Measurements from ENCODE around the gene HCRTR2. TPM values are rescaled to one million over a fixed set of nuclear protein-coding genes. Genes with fewer than 3 reads are reported as not detected.

The HCRTR2 gene
- total RNA-seq, 4 donors from 2014 or later, result 0.21 TPM; not detected in 3

DNA sequence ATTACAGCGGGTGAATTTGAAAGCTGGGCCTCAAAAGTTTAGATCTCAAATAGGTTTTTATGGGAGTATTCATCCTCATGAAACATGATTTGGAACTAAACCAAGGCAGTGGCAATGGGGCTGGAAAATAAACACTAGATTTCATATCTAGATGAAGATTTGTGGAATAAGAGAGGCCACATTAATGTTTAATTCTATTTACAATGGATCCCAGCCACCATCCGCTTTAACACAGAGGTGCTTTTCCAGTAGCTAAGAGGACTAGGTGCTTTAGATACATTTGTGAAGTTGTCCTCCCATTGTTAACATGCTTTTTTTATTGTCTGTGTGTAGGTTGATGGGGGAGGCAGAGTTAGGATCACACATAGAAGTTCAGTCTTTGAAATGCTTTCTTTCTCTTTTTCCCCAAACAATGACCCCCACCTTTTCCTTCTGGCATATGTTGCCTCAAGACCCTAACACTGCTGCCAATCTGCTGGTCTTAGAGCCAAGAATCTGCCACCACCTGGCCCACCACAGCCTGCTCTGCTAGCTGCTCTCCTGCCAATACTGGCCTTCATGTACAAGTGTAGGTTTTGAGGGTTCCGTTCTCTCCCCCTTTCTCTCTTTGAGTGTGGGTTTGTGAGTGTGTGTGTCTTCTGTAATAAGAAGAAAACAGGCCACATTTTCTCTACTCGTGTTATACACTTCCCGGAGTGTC is 125.1 kb downstream of the HCRTR2 start:
- H3K4me1 ChIP-seq, result no peaks in the 10 kb centered on the region
- H3K9me3 ChIP-seq, result no peaks in the 10 kb centered on the region
- intact Hi-C loops (cut with DNase I; ENCODE audit: low total_unique reads), result no loop called here
- no peak overlapping the region for H3K4me3 ChIP-seq
- no peaks in the 10 kb centered on the region for H3K36me3 ChIP-seq
- no peak for DNase-seq
- TF ChIP-seq, protein P1, sequence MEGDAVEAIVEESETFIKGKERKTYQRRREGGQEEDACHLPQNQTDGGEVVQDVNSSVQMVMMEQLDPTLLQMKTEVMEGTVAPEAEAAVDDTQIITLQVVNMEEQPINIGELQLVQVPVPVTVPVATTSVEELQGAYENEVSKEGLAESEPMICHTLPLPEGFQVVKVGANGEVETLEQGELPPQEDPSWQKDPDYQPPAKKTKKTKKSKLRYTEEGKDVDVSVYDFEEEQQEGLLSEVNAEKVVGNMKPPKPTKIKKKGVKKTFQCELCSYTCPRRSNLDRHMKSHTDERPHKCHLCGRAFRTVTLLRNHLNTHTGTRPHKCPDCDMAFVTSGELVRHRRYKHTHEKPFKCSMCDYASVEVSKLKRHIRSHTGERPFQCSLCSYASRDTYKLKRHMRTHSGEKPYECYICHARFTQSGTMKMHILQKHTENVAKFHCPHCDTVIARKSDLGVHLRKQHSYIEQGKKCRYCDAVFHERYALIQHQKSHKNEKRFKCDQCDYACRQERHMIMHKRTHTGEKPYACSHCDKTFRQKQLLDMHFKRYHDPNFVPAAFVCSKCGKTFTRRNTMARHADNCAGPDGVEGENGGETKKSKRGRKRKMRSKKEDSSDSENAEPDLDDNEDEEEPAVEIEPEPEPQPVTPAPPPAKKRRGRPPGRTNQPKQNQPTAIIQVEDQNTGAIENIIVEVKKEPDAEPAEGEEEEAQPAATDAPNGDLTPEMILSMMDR (IDR thresholded peaks at IDR 0.05), result no peak
- no peak for TF ChIP-seq POLR2A (IDR thresholded peaks at IDR 0.05)
- H3K27me3 ChIP-seq, result no peaks in the 10 kb centered on the region
- H3K27ac ChIP-seq, result no peak overlapping the region

DNA sequence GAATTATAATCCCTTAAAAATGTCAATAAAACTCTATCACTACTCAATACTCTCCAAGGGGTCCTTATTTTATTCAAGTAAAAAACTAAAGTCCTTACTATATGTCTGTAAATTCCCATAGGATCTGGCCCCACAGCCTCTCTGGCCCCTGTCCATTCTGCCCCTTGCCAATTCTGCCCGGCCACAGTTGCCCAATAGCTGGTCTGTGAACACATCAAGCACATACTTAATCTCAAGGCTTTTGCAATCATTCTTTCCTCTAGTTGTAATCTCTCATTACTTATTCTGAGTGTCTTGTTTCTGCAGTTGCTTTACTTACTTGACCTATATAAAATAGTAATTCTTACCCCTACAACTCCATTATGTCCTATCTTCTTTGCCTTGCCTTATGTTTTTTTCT is 130.4 kb downstream of the HCRTR2 start:
- TF ChIP-seq, protein P1 (IDR thresholded peaks at IDR 0.05), result no peak
- no peak for TF ChIP-seq POLR2A (IDR thresholded peaks at IDR 0.05)
- Histone ChIP-seq H3K27me3 (no peaks in the 10 kb centered on the region), H3K4me3 (no peak overlapping the region), H3K4me1 (no peaks in the 10 kb centered on the region), H3K27ac (no peak overlapping the region), H3K36me3 (no peaks in the 10 kb centered on the region), H3K9me3 (no peaks in the 10 kb centered on the region)
- DNase-seq, result no peak
- intact Hi-C loops (cut with DNase I; ENCODE audit: low total_unique reads), result no loop called here

DNA sequence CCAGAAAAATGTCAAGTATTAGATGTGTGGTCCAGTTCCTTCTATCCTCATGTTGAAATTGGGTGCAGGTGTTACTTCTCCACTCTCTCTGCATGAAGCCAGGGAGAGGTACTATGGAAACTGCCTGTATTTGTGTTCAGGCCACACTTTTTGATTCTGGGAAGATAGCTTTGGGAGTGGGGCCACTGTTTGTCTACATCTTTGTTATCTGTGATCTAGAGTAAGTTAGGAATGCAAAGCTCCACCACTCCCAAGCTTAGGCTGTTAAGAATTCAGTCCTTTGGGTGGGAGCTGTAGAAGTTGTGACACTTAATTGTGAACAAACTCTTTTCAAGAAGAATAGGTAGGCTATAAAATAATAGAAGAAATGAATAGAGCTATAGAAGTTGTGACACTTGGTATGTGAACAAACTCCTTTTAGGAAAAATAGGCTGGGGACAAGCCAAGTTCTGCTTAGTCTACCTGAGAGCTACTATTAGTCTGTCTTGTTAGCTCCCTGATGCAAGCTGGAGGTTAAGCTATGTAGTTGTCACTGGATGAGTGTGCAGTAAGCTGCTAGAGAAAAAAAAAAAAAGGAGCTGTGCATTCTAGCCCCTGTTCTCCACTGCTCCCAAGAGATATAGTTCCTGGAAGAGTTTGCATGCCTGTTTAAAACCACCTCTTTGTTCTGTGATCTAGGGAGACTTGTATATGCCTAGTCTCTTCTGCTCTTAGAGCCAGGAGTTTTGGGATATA is 145.8 kb downstream of the HCRTR2 start:
- no peak for DNase-seq
- H3K27me3 ChIP-seq, result no peaks in the 10 kb centered on the region
- no peaks in the 10 kb centered on the region for H3K4me1 ChIP-seq
- TF ChIP-seq, protein P1 (IDR thresholded peaks at IDR 0.05), result no peak
- no peak for TF ChIP-seq POLR2A (IDR thresholded peaks at IDR 0.05)
- intact Hi-C loops (cut with DNase I; ENCODE audit: low total_unique reads), result no loop called here
- no peaks in the 10 kb centered on the region for H3K9me3 ChIP-seq
- no peak overlapping the region for H3K27ac ChIP-seq
- H3K4me3 ChIP-seq, result no peak overlapping the region
- no peaks in the 10 kb centered on the region for H3K36me3 ChIP-seq

DNA sequence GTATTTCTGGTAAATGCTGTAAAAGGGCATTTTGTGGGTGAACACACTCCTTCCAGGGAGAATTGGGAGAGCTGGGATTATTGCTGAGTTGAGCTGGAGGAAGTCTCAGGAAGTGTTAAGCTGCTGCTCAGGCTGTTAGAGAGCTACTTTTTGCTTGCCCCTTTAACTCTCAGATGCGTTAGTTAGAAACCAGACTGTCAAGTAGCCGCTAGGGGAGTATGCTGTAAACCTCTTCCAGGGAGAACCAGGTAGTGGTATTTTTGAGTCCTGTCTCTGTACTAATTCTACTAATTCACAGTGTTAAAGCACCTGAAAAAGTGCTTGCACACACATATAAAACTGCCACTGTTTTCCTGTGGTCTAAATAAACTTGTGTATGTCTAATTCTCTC is 146.4 kb downstream of the HCRTR2 start:
- no peak overlapping the region for H3K4me3 ChIP-seq
- no peaks in the 10 kb centered on the region for H3K4me1 ChIP-seq
- DNase-seq, result no peak
- no peaks in the 10 kb centered on the region for H3K9me3 ChIP-seq
- H3K36me3 ChIP-seq, result no peaks in the 10 kb centered on the region
- H3K27me3 ChIP-seq, result no peaks in the 10 kb centered on the region
- TF ChIP-seq, protein P1 (IDR thresholded peaks at IDR 0.05), result no peak
- intact Hi-C loops (cut with DNase I; ENCODE audit: low total_unique reads), result no loop called here
- no peak overlapping the region for H3K27ac ChIP-seq

DNA sequence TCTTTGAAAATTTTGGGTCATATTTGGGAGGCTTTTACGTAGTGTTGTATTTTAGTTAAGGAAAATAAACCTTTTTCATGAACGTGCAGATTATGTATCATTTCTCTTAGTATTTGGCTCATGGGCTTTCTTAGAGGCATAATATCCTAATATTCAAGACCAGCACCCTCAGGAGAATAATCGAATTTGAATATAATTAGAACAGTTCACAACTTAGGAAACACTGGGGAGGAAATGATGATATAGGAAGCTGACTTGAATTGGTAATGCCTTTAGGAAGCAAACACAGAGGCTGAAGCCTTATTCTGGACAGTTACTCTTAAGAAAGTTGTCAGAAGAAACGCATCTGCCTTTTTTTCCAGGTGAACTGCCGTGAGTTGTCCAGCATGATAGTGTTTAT is 152.9 kb downstream of the HCRTR2 start, which contains the start of gene GFRAL:
Gene GFRAL, plus strand, starts transcription at position 301 of the 400 bp plus-strand sequence. Its CDS starts 86 bp downstream, at position 387.
- no peaks in the 10 kb centered on the region for H3K27me3 ChIP-seq
- no peak within 1 kb of the TSS for H3K27ac ChIP-seq
- no peak for DNase-seq
- intact Hi-C loops (cut with DNase I; ENCODE audit: low total_unique reads), result no loop called here
- H3K4me3 ChIP-seq, result no peak within 1 kb of the TSS
- no peaks in the 10 kb centered on the region for H3K9me3 ChIP-seq
- H3K4me1 ChIP-seq, result no peaks in the 10 kb centered on the region
- H3K36me3 ChIP-seq, result no peaks in the 10 kb centered on the region
- TF ChIP-seq POLR2A (IDR thresholded peaks at IDR 0.05), result no peak
- TF ChIP-seq, protein P1 (IDR thresholded peaks at IDR 0.05), result no peak
